ENCODE measurements around the gene GAMT.

DNA sequence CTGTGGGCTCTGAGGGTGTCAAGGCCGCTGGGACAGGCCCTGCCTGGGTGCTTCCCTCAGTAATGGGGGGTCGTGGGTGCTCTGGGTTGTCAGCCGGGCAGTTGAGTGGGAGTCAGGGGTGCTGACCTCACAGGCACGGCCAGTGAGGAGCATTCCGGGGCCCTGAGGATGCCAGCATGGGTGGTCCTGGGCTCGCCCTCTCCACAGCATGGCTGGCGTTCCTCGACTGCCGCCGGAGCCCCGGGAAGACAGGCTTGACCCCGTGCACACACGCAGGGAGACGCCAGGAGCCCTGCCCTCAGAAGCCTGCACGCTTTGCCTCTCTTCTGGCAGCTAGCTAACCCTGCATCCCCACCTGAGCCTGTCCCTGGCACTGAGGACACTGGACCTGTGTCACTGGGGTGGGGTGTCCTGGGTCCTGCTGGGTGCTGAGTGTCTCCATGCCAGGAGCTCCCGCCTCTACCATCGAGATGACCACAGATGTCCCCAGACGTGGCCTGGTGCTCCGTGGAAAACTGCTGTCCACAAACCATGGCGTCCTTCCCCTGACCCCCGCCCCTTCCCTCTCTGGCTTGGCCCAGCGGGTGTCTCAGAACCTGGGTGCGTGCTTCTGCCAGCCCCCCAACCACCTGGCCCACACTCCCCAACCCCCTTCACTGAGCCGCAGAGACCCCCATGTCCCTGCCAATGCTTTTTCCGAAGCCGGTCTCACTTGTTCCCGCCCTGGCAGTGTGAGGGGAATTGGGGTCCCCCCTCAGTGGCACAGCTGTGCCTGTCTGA is 22.0 kb downstream of the GAMT start:
- no peak for TF ChIP-seq MYC (IDR thresholded peaks at IDR 0.05; ENCODE audit: low read depth, low read length)
- no peak for TF ChIP-seq CTCF (IDR thresholded peaks at IDR 0.05; ENCODE audit: low read depth, low read length)
- TF ChIP-seq MAX (IDR thresholded peaks at IDR 0.05; ENCODE audit: low read depth, low read length) = no peak

All from NB4 (cell line).